GM12801 (cell line): Measurements from ENCODE around the gene OCLN.

ENCODE experiments used
- TF ChIP-seq, protein P1 (sequence below): IDR thresholded peaks from one replicate; pipeline ENCODE4 v1.5.1; 2011; ENCODE audit warnings: control low read depth; ENCODE audit not compliant: insufficient read length; ENCODE audit errors: extremely low read depth

OCLN gene

DNA sequence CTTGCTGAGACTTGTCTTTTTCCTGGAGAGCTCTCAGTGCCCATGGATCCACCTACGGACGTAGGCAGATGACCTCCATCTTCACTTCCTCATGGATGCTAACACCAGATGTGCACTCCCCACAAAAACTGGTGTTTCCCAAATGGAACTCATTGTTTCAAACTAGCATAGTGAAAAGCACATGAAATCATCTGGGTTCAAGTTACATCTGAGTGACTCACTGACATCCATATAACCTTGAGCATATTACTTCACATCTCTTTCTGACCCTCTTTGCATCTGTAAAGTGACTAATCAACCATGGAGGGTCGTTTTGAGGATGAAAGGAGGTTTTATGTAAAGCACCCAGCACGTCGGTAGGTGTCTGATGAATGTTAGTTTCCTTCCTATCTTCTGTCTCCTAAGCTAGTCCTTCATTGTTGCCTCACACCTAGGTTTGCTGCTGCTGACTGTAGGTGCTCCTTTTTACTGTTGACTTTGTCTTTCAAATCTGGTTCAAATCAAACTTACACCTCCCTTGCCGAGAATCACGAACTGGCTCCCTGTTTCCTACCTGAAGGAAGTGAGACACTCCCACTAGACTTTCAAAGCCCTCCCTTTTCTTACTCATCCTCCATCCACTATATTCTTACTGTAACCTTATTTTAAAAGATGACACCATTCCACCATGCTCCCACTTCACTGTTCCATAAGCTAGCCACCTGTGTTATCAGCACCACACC lies 10.3 kb downstream of the OCLN start:
- TF ChIP-seq, protein P1, sequence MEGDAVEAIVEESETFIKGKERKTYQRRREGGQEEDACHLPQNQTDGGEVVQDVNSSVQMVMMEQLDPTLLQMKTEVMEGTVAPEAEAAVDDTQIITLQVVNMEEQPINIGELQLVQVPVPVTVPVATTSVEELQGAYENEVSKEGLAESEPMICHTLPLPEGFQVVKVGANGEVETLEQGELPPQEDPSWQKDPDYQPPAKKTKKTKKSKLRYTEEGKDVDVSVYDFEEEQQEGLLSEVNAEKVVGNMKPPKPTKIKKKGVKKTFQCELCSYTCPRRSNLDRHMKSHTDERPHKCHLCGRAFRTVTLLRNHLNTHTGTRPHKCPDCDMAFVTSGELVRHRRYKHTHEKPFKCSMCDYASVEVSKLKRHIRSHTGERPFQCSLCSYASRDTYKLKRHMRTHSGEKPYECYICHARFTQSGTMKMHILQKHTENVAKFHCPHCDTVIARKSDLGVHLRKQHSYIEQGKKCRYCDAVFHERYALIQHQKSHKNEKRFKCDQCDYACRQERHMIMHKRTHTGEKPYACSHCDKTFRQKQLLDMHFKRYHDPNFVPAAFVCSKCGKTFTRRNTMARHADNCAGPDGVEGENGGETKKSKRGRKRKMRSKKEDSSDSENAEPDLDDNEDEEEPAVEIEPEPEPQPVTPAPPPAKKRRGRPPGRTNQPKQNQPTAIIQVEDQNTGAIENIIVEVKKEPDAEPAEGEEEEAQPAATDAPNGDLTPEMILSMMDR, result no peak

DNA sequence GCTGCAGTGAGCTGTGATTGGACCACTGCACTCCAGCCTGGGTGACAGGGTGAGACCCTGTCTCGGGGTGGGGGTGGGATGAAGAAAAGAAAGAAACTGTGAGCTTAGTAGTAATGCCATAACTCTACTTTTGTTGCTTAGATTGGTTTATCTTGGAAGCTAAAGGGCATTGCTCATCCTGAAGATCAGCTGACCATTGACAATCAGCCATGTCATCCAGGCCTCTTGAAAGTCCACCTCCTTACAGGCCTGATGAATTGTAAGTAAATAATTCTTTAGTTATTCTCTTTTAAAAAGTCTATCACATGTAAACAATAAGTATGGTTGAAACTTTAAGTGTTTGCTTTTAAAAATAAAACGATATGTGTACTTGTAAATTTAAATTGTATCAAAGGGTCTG lies 11.4 kb downstream of the OCLN start:
- TF ChIP-seq, protein P1, result no peak

DNA sequence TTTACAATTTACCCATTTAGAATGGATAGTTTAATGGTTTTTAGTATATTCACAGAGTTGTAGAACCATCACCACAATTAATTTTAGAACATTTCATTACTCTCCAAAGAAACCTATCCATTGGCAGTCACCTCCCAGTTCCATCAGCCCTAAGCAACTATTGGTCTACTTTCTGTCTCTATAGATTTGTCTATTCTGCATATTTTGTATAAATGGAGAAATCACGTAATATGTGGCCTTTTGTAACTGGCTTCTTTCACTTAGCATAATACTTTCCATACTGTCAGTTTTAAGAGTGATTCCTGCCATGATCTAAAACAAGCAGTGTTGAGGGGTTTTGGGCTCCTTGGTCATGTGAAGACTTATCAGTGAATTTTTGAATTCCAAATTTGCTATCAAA lies 12.7 kb downstream of the OCLN start:
- TF ChIP-seq, protein P1, result no peak

DNA sequence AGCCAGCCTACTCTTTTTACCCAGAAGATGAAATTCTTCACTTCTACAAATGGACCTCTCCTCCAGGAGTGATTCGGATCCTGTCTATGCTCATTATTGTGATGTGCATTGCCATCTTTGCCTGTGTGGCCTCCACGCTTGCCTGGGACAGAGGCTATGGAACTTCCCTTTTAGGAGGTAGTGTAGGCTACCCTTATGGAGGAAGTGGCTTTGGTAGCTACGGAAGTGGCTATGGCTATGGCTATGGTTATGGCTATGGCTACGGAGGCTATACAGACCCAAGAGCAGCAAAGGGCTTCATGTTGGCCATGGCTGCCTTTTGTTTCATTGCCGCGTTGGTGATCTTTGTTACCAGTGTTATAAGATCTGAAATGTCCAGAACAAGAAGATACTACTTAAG lies 16.6 kb downstream of the OCLN start:
- TF ChIP-seq, protein P1, result no peak

DNA sequence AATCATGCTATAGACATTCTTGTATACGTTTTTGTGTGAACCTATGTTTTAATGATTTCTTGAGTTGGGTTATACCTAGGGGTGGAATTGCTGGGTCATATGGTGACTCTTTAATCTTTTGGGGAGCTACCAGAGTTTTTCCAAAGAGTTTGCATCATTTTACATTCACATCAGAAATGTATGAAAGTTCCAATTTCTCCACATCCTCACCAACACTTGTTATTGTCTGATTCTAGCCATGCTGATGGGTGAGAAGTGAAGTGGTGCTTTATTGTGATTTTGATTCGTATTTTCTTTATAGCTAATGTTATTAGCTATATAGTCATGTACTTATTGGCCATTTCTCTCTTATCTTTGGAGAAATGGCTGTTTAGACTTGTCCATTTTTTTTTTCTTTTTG lies 18.1 kb downstream of the OCLN start:
- TF ChIP-seq, protein P1, result no peak

DNA sequence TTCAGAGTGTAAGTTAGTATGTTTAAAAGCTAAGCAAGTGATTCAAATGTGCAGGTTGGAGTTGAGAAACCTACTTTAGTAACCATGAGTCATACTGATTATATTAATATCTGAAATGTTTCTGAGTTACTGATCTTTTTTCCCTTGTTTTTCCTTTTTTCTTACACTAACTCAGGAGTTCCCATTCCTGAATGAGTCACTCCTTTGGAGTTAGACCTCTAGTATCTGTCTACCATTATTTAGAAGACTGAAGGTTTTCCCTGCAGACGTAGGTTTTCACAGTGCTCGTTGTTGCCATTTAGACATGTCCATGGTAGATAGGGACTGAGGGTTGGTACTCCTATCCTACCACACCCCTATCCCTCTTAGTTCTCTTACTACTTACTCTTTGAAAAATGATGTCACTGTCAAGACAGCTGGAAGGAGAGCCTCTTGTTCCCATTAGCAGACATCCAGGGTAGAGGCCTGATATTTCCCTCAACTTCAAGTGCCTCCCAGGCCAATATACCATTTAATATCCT lies 20.2 kb downstream of the OCLN start:
- TF ChIP-seq, protein P1, result no peak

DNA sequence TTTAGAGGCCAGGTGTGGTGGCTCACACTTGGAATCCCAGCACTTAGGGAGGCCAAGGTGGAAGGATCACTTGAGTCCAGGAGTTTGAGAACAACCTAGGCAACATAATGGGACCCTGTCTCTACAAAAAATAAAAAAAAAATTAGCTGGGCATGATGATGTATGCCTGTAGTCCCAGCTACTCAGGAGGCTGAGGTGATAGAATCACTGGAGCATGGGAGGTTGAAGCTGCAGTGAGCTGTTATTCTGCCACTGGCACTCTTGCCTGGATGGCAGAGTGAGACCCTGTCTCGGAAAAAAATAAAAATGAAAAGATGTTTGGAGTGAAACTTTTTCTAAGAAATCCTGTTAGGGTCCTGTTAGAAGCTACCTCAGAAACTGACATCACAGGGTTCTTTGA lies 24.2 kb downstream of the OCLN start:
- TF ChIP-seq, protein P1, result no peak

DNA sequence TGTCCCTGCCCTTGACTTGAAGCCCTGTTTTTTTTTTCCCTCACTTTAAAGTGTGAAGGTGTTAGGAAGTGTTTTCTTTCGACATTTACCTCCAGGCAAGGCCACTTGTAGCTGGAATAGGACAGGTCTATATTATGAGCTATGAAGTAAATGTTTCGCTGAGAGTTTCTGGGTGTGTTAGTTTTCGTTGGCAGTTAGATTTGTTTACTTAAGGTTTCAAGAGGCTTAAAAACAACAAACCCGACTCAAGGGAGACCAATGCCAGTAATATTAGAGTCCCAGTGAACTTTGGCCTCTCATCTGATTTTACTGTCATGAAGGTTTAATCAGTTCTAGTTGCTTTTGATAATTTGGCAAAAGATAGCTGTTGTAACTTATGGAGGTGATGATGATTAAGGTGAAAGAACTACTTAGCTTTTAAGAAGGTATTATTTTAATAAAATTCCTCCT lies 25.2 kb downstream of the OCLN start:
- TF ChIP-seq, protein P1, result no peak
